HG02642 (cell line): Measurements from ENCODE around the gene CXCR5.

Source experiments
- ATAC-seq: cut with Tn5 transposase; IDR thresholded peaks from one replicate; pipeline ENCODE4 v1.9.1; 2021; ENCODE audit warnings: mild to moderate bottlenecking; ENCODE audit not compliant: unreplicated experiment, poor library complexity

The CXCR5 gene

DNA sequence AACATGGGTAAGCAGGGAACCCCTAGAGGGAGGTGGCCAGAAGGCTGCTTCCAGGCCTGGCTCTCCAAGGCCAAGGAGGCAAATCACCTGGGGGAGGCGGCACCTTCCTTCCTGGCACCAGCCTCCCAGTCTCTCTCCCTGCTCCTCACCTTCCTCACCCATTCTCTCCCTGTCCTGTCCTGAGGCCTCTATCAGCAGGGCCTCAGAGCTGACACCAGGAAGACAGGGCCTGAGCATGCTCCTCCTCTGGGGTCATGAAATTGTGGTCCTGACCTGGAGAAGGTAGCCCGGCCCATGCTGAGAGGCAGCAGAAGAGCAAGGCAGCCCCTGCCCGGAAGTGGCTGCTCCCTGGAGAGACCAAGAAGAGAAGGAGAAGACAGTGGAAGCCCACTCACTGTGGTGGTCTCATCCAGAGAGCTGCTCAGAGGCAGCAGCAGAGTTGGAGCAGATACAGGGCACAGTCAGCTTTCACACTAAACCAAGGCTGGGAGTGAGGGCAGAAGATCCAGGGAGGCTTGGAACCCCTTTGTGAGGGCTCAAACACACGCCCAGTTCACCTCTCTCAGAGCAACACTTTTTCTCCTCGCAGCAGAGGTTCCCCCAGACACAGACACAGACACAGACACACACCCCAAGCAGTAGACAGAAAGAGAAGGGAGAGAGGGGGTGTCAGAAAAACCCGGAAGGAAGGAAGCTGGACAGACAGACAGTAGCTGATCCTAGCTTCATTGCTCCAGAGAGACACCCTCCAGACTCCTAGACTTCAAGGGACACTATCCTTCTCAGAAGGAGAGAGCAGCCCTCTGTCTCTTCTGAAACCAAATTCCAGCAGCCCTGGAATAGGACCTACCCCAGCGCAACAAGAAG is 40.3 kb downstream of the CXCR5 start:
- ATAC-seq: no peak

DNA sequence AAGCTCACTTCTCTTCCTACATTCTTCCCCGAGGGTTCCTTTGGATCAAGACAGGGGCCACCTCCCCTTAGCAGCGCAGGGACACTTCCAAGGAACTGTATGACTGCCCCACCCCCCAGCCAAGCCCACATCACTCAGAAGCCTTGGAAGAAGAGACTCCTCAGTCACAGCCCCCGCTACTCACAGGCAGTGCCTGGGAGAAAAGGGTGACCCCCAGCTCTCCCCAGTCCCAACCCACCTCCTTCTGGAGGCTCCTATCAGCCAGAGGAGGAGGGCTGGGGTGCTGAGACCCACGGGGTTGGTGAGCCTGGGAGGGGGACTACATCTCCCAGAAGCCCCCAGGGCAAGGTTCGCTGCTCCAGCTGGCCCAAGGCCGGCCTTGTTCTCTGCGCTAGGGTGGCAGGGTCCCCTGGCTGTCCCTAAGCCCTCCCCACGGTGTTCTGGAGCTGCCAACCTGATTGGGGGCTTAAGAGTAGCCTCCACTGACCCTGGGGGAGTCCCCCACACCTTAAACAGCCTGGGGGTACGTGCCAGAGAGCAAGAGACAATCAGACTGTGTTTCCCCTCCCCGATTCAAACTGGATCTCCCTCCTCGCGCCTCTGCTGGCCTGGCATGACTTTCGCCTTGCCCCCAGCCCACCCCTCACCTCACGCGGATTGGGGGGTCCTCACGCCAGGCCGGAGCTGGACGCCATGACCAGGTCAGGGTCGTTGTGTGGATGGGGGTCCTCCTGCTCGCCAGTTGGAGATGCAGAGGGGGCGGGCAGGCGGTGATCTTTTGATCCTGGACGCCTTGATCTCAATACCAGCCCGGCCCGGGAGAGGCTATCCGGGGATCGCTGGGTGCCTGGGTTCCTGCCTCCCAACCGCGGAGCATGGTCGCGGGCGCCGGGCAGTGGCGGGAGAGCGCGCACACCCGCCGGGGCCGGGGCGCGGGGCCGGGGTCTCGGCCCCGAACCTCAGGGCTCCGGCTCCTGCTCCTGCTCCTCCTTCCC is 41.2 kb downstream of the CXCR5 start:
- no peak for ATAC-seq

GRCh38 chr11:118927554-118928100 is 43.9 kb downstream of the CXCR5 start:
- ATAC-seq: no peak

GRCh38 chr11:118928101-118928869 is 44.6 kb downstream of the CXCR5 start:
- ATAC-seq: peak; percentile 38

GRCh38 chr11:118928870-118929500 is 45.3 kb downstream of the CXCR5 start:
- ATAC-seq: no peak

GRCh38 chr11:118929501-118930093 is 45.9 kb downstream of the CXCR5 start:
- ATAC-seq: no peak

- no peak for ATAC-seq
These were observed 46.5 kb downstream of the CXCR5 start for GRCh38 chr11:118930094-118930712.

DNA sequence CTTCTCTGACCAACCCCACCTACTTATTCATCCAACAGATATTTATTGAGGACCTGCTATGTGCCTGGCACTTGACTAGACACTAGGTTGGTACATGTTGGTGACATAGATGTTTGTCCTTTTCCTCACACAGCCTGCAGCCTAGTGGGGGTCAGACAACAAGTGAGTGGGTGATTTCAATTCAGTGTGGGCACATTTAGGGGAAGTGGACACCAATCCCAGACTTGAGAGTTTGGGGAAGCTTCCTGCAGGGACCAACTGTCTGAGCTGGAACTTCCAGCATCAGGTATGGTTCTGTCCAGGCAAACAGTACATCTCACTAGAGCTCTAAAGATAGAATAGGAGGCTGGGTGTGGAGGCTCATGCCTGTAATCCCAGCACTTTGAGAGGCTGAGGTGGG is 47.9 kb downstream of the CXCR5 start:
- no peak for ATAC-seq

- ATAC-seq: no peak
These were observed 49.8 kb downstream of the CXCR5 start for GRCh38 chr11:118933486-118933885.

DNA sequence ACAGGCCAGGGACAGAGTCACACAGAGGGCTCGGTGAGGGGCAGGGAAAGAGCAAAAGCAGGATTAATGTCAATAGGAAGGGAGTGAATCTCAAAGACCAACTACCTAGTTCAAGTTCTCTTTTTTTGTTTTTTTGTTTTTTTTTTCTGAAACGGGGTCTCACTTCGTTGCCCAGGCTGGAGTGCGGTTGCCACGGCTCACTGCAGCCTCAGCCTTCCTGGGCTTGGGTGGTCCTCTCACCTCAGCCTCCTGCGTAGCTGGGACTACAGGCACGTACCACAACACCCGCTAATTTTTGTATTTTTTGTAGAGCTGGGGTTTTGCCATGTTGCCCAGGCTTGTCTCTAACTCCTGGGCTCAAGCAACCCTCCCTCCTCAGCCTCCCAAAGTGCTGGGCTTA is 51.7 kb downstream of the CXCR5 start:
- no peak for ATAC-seq

DNA sequence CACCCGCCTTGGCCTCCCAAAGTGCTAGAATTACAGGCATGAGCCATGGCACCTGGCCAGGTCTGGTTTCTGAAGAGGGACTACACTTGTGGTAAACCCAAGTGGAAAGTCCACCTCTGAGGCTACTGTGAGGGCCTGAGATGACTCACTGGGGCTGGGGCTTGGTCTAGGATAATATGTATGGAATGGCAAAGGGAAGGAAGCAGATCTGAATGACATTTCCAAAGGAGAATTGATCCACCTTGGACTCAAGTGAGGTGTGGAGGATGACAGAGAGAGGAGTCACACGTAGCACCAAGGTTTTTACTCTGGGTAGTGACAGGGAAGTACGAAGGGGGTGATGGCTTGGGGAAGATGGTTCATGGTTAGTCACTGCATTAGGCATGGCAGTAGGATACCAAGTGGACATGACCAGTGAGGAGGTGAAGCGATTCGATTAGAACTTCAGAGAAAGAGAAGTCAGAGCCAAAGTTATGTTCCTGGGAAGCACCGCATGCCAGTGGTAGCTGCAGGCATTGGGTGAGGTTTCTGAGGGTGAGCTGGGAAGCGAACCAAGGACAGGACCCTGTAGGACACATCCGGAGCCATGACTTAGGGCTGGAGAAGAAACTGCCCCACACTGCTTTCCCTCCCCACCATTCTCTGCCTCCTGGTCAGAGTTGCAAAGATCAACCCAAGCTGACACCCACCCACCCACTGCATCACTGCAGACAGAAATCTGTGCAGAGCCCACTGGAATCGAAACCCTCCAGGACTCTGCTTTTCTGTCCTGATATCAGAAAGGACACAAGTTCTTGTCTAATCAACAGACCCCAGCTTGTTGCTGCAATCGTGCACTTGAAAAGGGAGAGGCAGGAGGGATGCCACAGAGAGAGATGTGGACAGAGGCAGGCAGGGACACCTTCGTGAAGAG is 55.1 kb downstream of the CXCR5 start:
- no peak for ATAC-seq

GRCh38 chr11:118939404-118939915 is 55.8 kb downstream of the CXCR5 start:
- ATAC-seq: no peak

- no peak for ATAC-seq
These were observed 56.4 kb downstream of the CXCR5 start for GRCh38 chr11:118939953-118940598.

DNA sequence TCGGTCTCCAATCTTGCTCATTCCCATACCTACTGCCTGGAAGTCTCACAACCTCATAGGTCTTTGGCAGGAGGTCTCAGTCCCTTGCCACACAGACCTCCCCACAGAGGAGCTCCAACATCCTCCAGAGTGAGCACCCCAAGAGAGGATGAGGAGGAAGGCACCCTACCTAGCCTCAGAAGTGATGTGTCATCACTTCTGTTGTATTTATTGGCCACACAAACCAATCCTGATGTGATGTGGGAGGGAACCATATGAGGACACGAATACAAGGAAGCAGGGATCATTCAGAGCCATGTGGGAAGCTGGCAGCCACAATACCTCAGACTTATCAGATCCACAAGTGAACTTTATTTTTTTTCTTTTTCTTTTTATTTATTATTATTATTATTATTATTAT is 63.4 kb downstream of the CXCR5 start:
- no peak for ATAC-seq
